Mesodermal cell (in vitro differentiated cells): ENCODE data around the gene DERA.

ENCODE experiments used
- H3K27ac ChIP-seq: 2 replicates; pipeline ENCODE4 v1.7.0; 2013; ENCODE audit warnings: mild to moderate bottlenecking, low read depth, low read length, moderate library complexity; ENCODE audit not compliant: severe bottlenecking
- H3K36me3 ChIP-seq: 2 replicates; pipeline ENCODE4 v1.7.1; 2013; ENCODE audit warnings: mild to moderate bottlenecking, low read length, moderate library complexity; ENCODE audit not compliant: control insufficient read depth, insufficient read depth
- H3K4me1 ChIP-seq: one replicate; pipeline ENCODE4 v1.7.1; 2013; ENCODE audit warnings: mild to moderate bottlenecking, low read length; ENCODE audit not compliant: insufficient read depth, control insufficient read depth, poor library complexity, severe bottlenecking
- H3K4me3 ChIP-seq: 2 replicates; pipeline ENCODE4 v1.7.0; 2013; ENCODE audit warnings: low read length, control low read depth, mild to moderate bottlenecking; ENCODE audit not compliant: insufficient read depth, poor library complexity, severe bottlenecking; ENCODE audit errors: extremely low read depth
- H3K9me3 ChIP-seq: 2 replicates; pipeline ENCODE4 v1.7.1; 2013; ENCODE audit warnings: mild to moderate bottlenecking, low read length, moderate library complexity; ENCODE audit not compliant: control insufficient read depth
- WGBS, 2 experiments: methylation state at CpG; one replicate each; pipeline ENCODE4 v1.1.5; 2013; ENCODE audit warnings: missing lambda C conversion rate in 2 of 2; ENCODE audit not compliant: insufficient coverage in 2 of 2; 5-methylcytosine and 5-hydroxymethylcytosine counted together

DERA gene

GRCh38 chr12:15984097-15984800 is 73.1 kb downstream of the DERA start:
- H3K4me3 ChIP-seq = no peak overlapping the region
- H3K4me1 ChIP-seq = peaks cover 10% of the 10 kb centered on the region
- WGBS, 2 experiments = 88 to 100% methylated on average over 2 to 4 of the region's 6 CpGs
- no peaks in the 10 kb centered on the region for H3K9me3 ChIP-seq
- H3K27ac ChIP-seq = no peak overlapping the region
- peaks cover 35% of the 10 kb centered on the region for H3K36me3 ChIP-seq

GRCh38 chr12:15984963-15985362 is 73.8 kb downstream of the DERA start:
- H3K4me3 ChIP-seq = no peak overlapping the region
- WGBS, 2 experiments = 100% methylated on average over 1 of the region's 2 CpGs; no CpG with 5 or more reads in 1 of the 2 experiments
- peaks cover 5% of the 10 kb centered on the region for H3K4me1 ChIP-seq

GRCh38 chr12:15987696-15988095 is 76.6 kb downstream of the DERA start:
- H3K36me3 ChIP-seq = peaks cover 36% of the 10 kb centered on the region
- 95 to 98% methylated on average over 7 of the region's 11 CpGs for WGBS, 2 experiments
- no peaks in the 10 kb centered on the region for H3K4me1 ChIP-seq
- H3K27ac ChIP-seq = no peak overlapping the region
- H3K4me3 ChIP-seq = no peak overlapping the region
- no peaks in the 10 kb centered on the region for H3K9me3 ChIP-seq

More at GRCh38 chr12:15984963-15985362, 73.8 kb downstream of the DERA start:
- H3K27ac ChIP-seq = no peak overlapping the region
- peaks cover 35% of the 10 kb centered on the region for H3K36me3 ChIP-seq
- no peaks in the 10 kb centered on the region for H3K9me3 ChIP-seq

GRCh38 chr12:15988983-15989755 is 78.0 kb downstream of the DERA start:
- 96 to 97% methylated on average over 4 of the region's 6 CpGs for WGBS, 2 experiments
- H3K9me3 ChIP-seq = no peaks in the 10 kb centered on the region
- H3K36me3 ChIP-seq = peaks cover 21% of the 10 kb centered on the region

GRCh38 chr12:15995801-15996200 is 84.7 kb downstream of the DERA start:
- no peaks in the 10 kb centered on the region for H3K4me1 ChIP-seq
- no peaks in the 10 kb centered on the region for H3K9me3 ChIP-seq
- H3K4me3 ChIP-seq = no peak overlapping the region
- H3K27ac ChIP-seq = no peak overlapping the region
- 100% methylated on average over 4 of the region's 4 CpGs for WGBS, 2 experiments
- H3K36me3 ChIP-seq = peaks cover 8% of the 10 kb centered on the region

More at GRCh38 chr12:15988983-15989755, 78.0 kb downstream of the DERA start:
- Histone ChIP-seq H3K4me1 (no peaks in the 10 kb centered on the region), H3K4me3 (no peak overlapping the region), H3K27ac (no peak overlapping the region)

- 82 to 92% methylated on average over 3 of the region's 3 CpGs for WGBS, 2 experiments
- no peak overlapping the region for H3K27ac ChIP-seq
- no peak overlapping the region for H3K4me3 ChIP-seq
These were observed 85.1 kb downstream of the DERA start for GRCh38 chr12:15996254-15996653.

GRCh38 chr12:15996948-15997347 is 85.8 kb downstream of the DERA start:
- Histone ChIP-seq H3K4me1 (no peaks in the 10 kb centered on the region), H3K9me3 (no peaks in the 10 kb centered on the region), H3K36me3 (peaks cover 8% of the 10 kb centered on the region), H3K27ac (no peak overlapping the region), H3K4me3 (no peak overlapping the region)
- no CpG with 5 or more reads among the region's 1 CpG for WGBS, 2 experiments

More at GRCh38 chr12:15996254-15996653, 85.1 kb downstream of the DERA start:
- peaks cover 8% of the 10 kb centered on the region for H3K36me3 ChIP-seq
- no peaks in the 10 kb centered on the region for H3K9me3 ChIP-seq
- no peaks in the 10 kb centered on the region for H3K4me1 ChIP-seq

GRCh38 chr12:15997910-15998309 is 86.8 kb downstream of the DERA start:
- Histone ChIP-seq H3K27ac (no peak overlapping the region), H3K4me1 (no peaks in the 10 kb centered on the region), H3K36me3 (peaks cover 8% of the 10 kb centered on the region), H3K4me3 (no peak overlapping the region), H3K9me3 (no peaks in the 10 kb centered on the region)
- 83 to 94% methylated on average over 1 to 2 of the region's 2 CpGs for WGBS, 2 experiments

- Histone ChIP-seq H3K36me3 (peaks cover 8% of the 10 kb centered on the region), H3K27ac (no peak overlapping the region), H3K4me3 (no peak overlapping the region), H3K9me3 (no peaks in the 10 kb centered on the region), H3K4me1 (no peaks in the 10 kb centered on the region)
These were observed 91.7 kb downstream of the DERA start for GRCh38 chr12:16002880-16003279.

- Histone ChIP-seq H3K4me3 (no peak overlapping the region), H3K36me3 (peaks cover 2% of the 10 kb centered on the region), H3K9me3 (no peaks in the 10 kb centered on the region), H3K27ac (no peak overlapping the region), H3K4me1 (no peaks in the 10 kb centered on the region)
- WGBS, 2 experiments = 92 to 94% methylated on average over 2 of the region's 3 CpGs
These were observed 92.3 kb downstream of the DERA start for GRCh38 chr12:16003460-16003859.

- no peaks in the 10 kb centered on the region for H3K4me1 ChIP-seq
- no peaks in the 10 kb centered on the region for H3K9me3 ChIP-seq
- no peak overlapping the region for H3K4me3 ChIP-seq
- 75 to 100% methylated on average over 1 of the region's 4 CpGs for WGBS, 2 experiments
- H3K36me3 ChIP-seq = peaks cover 3% of the 10 kb centered on the region
- no peak overlapping the region for H3K27ac ChIP-seq
These were observed 95.6 kb downstream of the DERA start for GRCh38 chr12:16006752-16007151.
